22Rv1 (cell line): Measurements from ENCODE around the gene FAM241B.

Experiments
- H3K27ac ChIP-seq: fragments of 450-650 bp; 2 replicates; pipeline ENCODE4 v1.5.1; 2017
- CTCF ChIP-seq: fragments of 450-650 bp; IDR thresholded peaks from 2 replicates; pipeline ENCODE4 v1.5.1; 2017; ENCODE audit warnings: mild to moderate bottlenecking
- ZFX ChIP-seq: fragments of 450-650 bp; IDR thresholded peaks from 2 replicates; pipeline ENCODE4 v1.6.1; 2017; ENCODE audit warnings: antibody characterized with exemption, borderline replicate concordance

The FAM241B gene

GRCh38 chr10:69612760-69613159, 17.3 kb upstream of the FAM241B start:
- no peak overlapping the region for H3K27ac ChIP-seq
- TF ChIP-seq ZFX: no peak
- TF ChIP-seq CTCF: no peak

GRCh38 chr10:69614130-69614529, 15.9 kb upstream of the FAM241B start:
- H3K27ac ChIP-seq: no peak overlapping the region
- TF ChIP-seq CTCF: no peak
- no peak for TF ChIP-seq ZFX

- TF ChIP-seq CTCF (no peak), ZFX (no peak)
- no peak overlapping the region for H3K27ac ChIP-seq
Observed at GRCh38 chr10:69616358-69616757, 13.7 kb upstream of the FAM241B start.

GRCh38 chr10:69618746-69619145, 11.3 kb upstream of the FAM241B start:
- H3K27ac ChIP-seq: no peak overlapping the region
- TF ChIP-seq ZFX (no peak), CTCF (no peak)

- TF ChIP-seq ZFX: no peak
- no peak for TF ChIP-seq CTCF
Observed at GRCh38 chr10:69619626-69620025, 10.4 kb upstream of the FAM241B start.

GRCh38 chr10:69620625-69621024, 9.4 kb upstream of the FAM241B start:
- no peak overlapping the region for H3K27ac ChIP-seq
- no peak for TF ChIP-seq CTCF
- no peak for TF ChIP-seq ZFX

More at GRCh38 chr10:69619626-69620025, 10.4 kb upstream of the FAM241B start:
- no peak overlapping the region for H3K27ac ChIP-seq

- H3K27ac ChIP-seq: no peak overlapping the region
- TF ChIP-seq ZFX (no peak), CTCF (no peak)
Observed at GRCh38 chr10:69624245-69624786, 5.7 kb upstream of the FAM241B start.
